DMS53 (cell line): ENCODE data around the gene SRRD.

ENCODE experiments used
- DNase-seq: peaks from one replicate; lab custom pipeline; 2025; lab: John Stamatoyannopoulos, UW

The SRRD gene

GRCh38 chr22:26482161-26482560 is 1.5 kb upstream of the SRRD start:
- no peak for DNase-seq

- no peak for DNase-seq
Observed at GRCh38 chr22:26483043-26483438, 636 bp upstream of the SRRD start.

- peak; percentile 31 for DNase-seq
Observed at GRCh38 chr22:26484360-26484706, 656 bp downstream of the SRRD start.

- DNase-seq = no peak
Observed at GRCh38 chr22:26485013-26485412, 1.3 kb downstream of the SRRD start.

GRCh38 chr22:26485806-26486390 is 2.2 kb downstream of the SRRD start:
- no peak for DNase-seq

- no peak for DNase-seq
Observed at GRCh38 chr22:26486394-26486793, 2.7 kb downstream of the SRRD start.

- DNase-seq = peak; percentile 0
Observed at GRCh38 chr22:26487996-26488395, 4.3 kb downstream of the SRRD start.

- DNase-seq = no peak
Observed at GRCh38 chr22:26489447-26490036, 5.9 kb downstream of the SRRD start.

GRCh38 chr22:26492220-26492619 is 8.5 kb downstream of the SRRD start:
- no peak for DNase-seq

GRCh38 chr22:26494506-26494905 is 10.8 kb downstream of the SRRD start:
- DNase-seq = no peak

- DNase-seq = no peak
Observed at GRCh38 chr22:26496456-26496855, 12.8 kb downstream of the SRRD start.

- DNase-seq = no peak
Observed at GRCh38 chr22:26499188-26499703, 15.6 kb downstream of the SRRD start.

GRCh38 chr22:26501996-26502395 is 18.3 kb downstream of the SRRD start:
- no peak for DNase-seq

- peak; percentile 33 for DNase-seq
Observed at GRCh38 chr22:26502688-26503561, 19.2 kb downstream of the SRRD start.

GRCh38 chr22:26503758-26504157 is 20.1 kb downstream of the SRRD start:
- no peak for DNase-seq

GRCh38 chr22:26508148-26508547 is 24.5 kb downstream of the SRRD start:
- no peak for DNase-seq

- peak; percentile 83 for DNase-seq
Observed at GRCh38 chr22:26512149-26512793, 28.6 kb downstream of the SRRD start, which contains the start of gene TFIP11. TFIP11 (minus strand) TSS chr22:26512473; CDS start chr22:26510272, 2,201 bp downstream.

- no peak for DNase-seq
Observed at GRCh38 chr22:26513838-26514237, 30.2 kb downstream of the SRRD start.

GRCh38 chr22:26514419-26515161 is 30.9 kb downstream of the SRRD start:
- no peak for DNase-seq

GRCh38 chr22:26515931-26516330 is 32.3 kb downstream of the SRRD start:
- DNase-seq = no peak

- DNase-seq = no peak
Observed at GRCh38 chr22:26516503-26516902, 32.8 kb downstream of the SRRD start.

- no peak for DNase-seq
Observed at GRCh38 chr22:26517429-26517828, 33.8 kb downstream of the SRRD start.
